Neural cell (in vitro differentiated cells): ENCODE data around the gene IFI35. TPM values are rescaled to one million over a fixed set of nuclear protein-coding genes. Genes with fewer than 3 reads are reported as not detected.
"Not testable (repeated sequence)": the region's sequence is repeated elsewhere in the genome, so short reads cannot be mapped to it uniquely, and the experiment has no call there.

Source experiments
- H2AFZ ChIP-seq: fragments of 200-600, 300-800 bp; sonication (generic), shearing (Covaris generic); 2 replicates; pipeline ENCODE4 v1.6.0; 2014; ENCODE audit warnings: low read depth, mild to moderate bottlenecking, antibody characterized with exemption, low read length, moderate library complexity
- H3F3A ChIP-seq: fragments of 200-600 bp; shearing (Covaris generic); 2 replicates; pipeline ENCODE4 v1.6.1; 2016; ENCODE audit warnings: mild to moderate bottlenecking, moderate library complexity, mixed read lengths, antibody characterized with exemption, low read length; ENCODE audit not compliant: insufficient read depth, poor library complexity, severe bottlenecking
- H3K27ac ChIP-seq: fragments of 200-600, 300-800 bp; sonication (generic), shearing (Covaris generic); 2 replicates; pipeline ENCODE4 v1.5.1; 2014; ENCODE audit warnings: mild to moderate bottlenecking, low read length, moderate library complexity
- H3K27me3 ChIP-seq: fragments of 300-800, 200-600 bp; sonication (generic), shearing (Covaris generic); 2 replicates; pipeline ENCODE4 v1.6.0; 2014; ENCODE audit warnings: mild to moderate bottlenecking, low read depth, low read length, moderate library complexity; ENCODE audit not compliant: insufficient read depth
- H3K36me3 ChIP-seq: fragments of 300-800, 200-600 bp; sonication (generic), shearing (Covaris generic); 2 replicates; pipeline ENCODE4 v1.5.1; 2014; ENCODE audit warnings: mild to moderate bottlenecking, antibody characterized with exemption, low read length, moderate library complexity; ENCODE audit not compliant: insufficient read depth
- H3K4me2 ChIP-seq: fragments of 300-800, 200-600 bp; sonication (generic), shearing (Covaris generic); 2 replicates; pipeline ENCODE4 v1.6.0; 2014; ENCODE audit warnings: mild to moderate bottlenecking, low read length
- H3K4me3 ChIP-seq: fragments of 300-800, 200-600 bp; sonication (generic), shearing (Covaris generic); 2 replicates; pipeline ENCODE4 v1.5.1; 2014; ENCODE audit warnings: mild to moderate bottlenecking, low read length, moderate library complexity
- H3K79me2 ChIP-seq: fragments of 200-600 bp; shearing (Covaris generic); replicated peaks from 2 replicates; pipeline ENCODE4 v1.6.0; 2014; ENCODE audit warnings: mild to moderate bottlenecking, low read length, moderate library complexity; ENCODE audit not compliant: insufficient read depth
- H3K9ac ChIP-seq: fragments of 300-800, 200-600 bp; sonication (generic), shearing (Covaris generic); 2 replicates; pipeline ENCODE4 v1.6.1; 2016; ENCODE audit warnings: mild to moderate bottlenecking, low read length, mixed read lengths
- H3K9me2 ChIP-seq: fragments of 200-600 bp; shearing (Covaris generic); 2 replicates; pipeline ENCODE4 v1.6.1; 2016; ENCODE audit warnings: mild to moderate bottlenecking, low read length, mixed read lengths; ENCODE audit not compliant: insufficient read depth
- H3K9me3 ChIP-seq: fragments of 200-600, 300-800 bp; sonication (generic), shearing (Covaris generic); 2 replicates; pipeline ENCODE4 v1.6.1; 2016; ENCODE audit warnings: mild to moderate bottlenecking, mixed run types, low read length, moderate library complexity, mixed read lengths
- H4K20me1 ChIP-seq: fragments of 200-600 bp; shearing (Covaris generic); 2 replicates; pipeline ENCODE4 v1.6.1; 2016; ENCODE audit warnings: mild to moderate bottlenecking, mixed run types; ENCODE audit not compliant: insufficient read depth
- EP300 ChIP-seq: fragments of 450-650 bp; conservative IDR thresholded peaks from 2 replicates; pipeline ENCODE4 v1.6.1; 2014; ENCODE audit warnings: antibody characterized with exemption, mild to moderate bottlenecking, moderate library complexity; ENCODE audit not compliant: poor library complexity, severe bottlenecking
- EZH2 ChIP-seq: fragments of 200-600, 300-800 bp; shearing (Covaris generic), sonication (generic); IDR thresholded peaks from 2 replicates; pipeline ENCODE4 v1.6.1; 2014; ENCODE audit warnings: antibody characterized with exemption, low read length, borderline replicate concordance, mild to moderate bottlenecking; ENCODE audit not compliant: insufficient read depth, poor library complexity, severe bottlenecking
- MXI1 ChIP-seq: fragments of 450-650 bp; conservative IDR thresholded peaks from 2 replicates; pipeline ENCODE4 v1.6.1; 2014; ENCODE audit warnings: antibody characterized with exemption, mild to moderate bottlenecking; ENCODE audit not compliant: poor library complexity, severe bottlenecking
- POLR2AphosphoS5 ChIP-seq: IDR thresholded peaks from 2 replicates; pipeline ENCODE4 v1.6.1; 2012
- RAD21 ChIP-seq: fragments of 450-650 bp; conservative IDR thresholded peaks from 2 replicates; pipeline ENCODE4 v1.6.1; 2014; ENCODE audit warnings: antibody characterized with exemption, mild to moderate bottlenecking, moderate library complexity
- SMC3 ChIP-seq: fragments of 450-650 bp; conservative IDR thresholded peaks from 2 replicates; pipeline ENCODE4 v1.6.1; 2014; ENCODE audit warnings: antibody characterized with exemption, mild to moderate bottlenecking, moderate library complexity; ENCODE audit not compliant: poor library complexity
- TAF1 ChIP-seq: IDR thresholded peaks from 2 replicates; pipeline ENCODE4 v1.6.1; 2012; ENCODE audit warnings: low read depth
- polyA plus RNA-seq: library from polyadenylated mRNA; depleted of rRNA; stranded (reverse); fragments of >200 nt; gene quantifications from 2 replicates; pipeline ENCODE4 v1.2.3, GENCODE V29; 2014
- TF ChIP-seq, protein P1 (sequence below): IDR thresholded peaks from 2 replicates; pipeline ENCODE4 v1.6.1; 2012; ENCODE audit warnings: borderline replicate concordance
- TF ChIP-seq, protein P2 (sequence below): fragments of 450-650 bp; IDR thresholded peaks from 2 replicates; pipeline ENCODE4 v1.5.1; 2014; ENCODE audit warnings: antibody characterized with exemption, mild to moderate bottlenecking, moderate library complexity; ENCODE audit not compliant: poor library complexity, severe bottlenecking

IFI35 gene
- polyA plus RNA-seq, 1 donor from 2014 or later = not detected

DNA sequence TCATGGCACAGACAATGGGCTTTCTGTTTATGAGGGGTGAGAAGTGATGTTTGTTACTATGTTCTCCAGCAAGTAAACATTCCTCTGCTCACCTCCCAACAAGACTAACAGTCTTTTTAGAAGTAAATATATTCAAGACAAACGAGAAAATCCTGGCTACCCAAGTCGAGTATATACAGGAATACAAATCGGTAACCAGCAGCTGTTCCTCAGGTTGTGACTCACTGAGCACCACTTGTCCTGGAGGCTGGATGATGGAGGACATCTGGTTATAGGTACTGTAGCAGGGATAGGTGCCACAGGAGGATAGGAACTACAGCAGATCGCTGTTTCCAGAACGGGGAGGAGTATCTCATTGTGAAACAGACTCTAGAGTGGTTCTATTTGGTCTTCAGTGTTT lies 13.7 kb upstream of the IFI35 start:
- no peaks in the 10 kb centered on the region for H3K79me2 ChIP-seq
- H2AFZ ChIP-seq = no peak overlapping the region
- H3K9ac ChIP-seq = no peak overlapping the region
- TF ChIP-seq RAD21 (no peak), EP300 (no peak), TAF1 (no peak), MXI1 (no peak), POLR2AphosphoS5 (no peak), SMC3 (no peak), EZH2 (no peak)
- TF ChIP-seq, protein P1, sequence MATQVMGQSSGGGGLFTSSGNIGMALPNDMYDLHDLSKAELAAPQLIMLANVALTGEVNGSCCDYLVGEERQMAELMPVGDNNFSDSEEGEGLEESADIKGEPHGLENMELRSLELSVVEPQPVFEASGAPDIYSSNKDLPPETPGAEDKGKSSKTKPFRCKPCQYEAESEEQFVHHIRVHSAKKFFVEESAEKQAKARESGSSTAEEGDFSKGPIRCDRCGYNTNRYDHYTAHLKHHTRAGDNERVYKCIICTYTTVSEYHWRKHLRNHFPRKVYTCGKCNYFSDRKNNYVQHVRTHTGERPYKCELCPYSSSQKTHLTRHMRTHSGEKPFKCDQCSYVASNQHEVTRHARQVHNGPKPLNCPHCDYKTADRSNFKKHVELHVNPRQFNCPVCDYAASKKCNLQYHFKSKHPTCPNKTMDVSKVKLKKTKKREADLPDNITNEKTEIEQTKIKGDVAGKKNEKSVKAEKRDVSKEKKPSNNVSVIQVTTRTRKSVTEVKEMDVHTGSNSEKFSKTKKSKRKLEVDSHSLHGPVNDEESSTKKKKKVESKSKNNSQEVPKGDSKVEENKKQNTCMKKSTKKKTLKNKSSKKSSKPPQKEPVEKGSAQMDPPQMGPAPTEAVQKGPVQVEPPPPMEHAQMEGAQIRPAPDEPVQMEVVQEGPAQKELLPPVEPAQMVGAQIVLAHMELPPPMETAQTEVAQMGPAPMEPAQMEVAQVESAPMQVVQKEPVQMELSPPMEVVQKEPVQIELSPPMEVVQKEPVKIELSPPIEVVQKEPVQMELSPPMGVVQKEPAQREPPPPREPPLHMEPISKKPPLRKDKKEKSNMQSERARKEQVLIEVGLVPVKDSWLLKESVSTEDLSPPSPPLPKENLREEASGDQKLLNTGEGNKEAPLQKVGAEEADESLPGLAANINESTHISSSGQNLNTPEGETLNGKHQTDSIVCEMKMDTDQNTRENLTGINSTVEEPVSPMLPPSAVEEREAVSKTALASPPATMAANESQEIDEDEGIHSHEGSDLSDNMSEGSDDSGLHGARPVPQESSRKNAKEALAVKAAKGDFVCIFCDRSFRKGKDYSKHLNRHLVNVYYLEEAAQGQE = no peak
- TF ChIP-seq, protein P2, sequence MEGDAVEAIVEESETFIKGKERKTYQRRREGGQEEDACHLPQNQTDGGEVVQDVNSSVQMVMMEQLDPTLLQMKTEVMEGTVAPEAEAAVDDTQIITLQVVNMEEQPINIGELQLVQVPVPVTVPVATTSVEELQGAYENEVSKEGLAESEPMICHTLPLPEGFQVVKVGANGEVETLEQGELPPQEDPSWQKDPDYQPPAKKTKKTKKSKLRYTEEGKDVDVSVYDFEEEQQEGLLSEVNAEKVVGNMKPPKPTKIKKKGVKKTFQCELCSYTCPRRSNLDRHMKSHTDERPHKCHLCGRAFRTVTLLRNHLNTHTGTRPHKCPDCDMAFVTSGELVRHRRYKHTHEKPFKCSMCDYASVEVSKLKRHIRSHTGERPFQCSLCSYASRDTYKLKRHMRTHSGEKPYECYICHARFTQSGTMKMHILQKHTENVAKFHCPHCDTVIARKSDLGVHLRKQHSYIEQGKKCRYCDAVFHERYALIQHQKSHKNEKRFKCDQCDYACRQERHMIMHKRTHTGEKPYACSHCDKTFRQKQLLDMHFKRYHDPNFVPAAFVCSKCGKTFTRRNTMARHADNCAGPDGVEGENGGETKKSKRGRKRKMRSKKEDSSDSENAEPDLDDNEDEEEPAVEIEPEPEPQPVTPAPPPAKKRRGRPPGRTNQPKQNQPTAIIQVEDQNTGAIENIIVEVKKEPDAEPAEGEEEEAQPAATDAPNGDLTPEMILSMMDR = no peak
- H3K9me3 ChIP-seq = no peaks in the 10 kb centered on the region
- H3K9me2 ChIP-seq = no peaks in the 10 kb centered on the region
- H3K36me3 ChIP-seq = peaks cover 12% of the 10 kb centered on the region
- no peaks in the 10 kb centered on the region for H3F3A ChIP-seq
- H3K27me3 ChIP-seq = no peaks in the 10 kb centered on the region
- no peak overlapping the region for H3K4me2 ChIP-seq
- H4K20me1 ChIP-seq = no peaks in the 10 kb centered on the region
- H3K27ac ChIP-seq = no peak overlapping the region
- no peak overlapping the region for H3K4me3 ChIP-seq

DNA sequence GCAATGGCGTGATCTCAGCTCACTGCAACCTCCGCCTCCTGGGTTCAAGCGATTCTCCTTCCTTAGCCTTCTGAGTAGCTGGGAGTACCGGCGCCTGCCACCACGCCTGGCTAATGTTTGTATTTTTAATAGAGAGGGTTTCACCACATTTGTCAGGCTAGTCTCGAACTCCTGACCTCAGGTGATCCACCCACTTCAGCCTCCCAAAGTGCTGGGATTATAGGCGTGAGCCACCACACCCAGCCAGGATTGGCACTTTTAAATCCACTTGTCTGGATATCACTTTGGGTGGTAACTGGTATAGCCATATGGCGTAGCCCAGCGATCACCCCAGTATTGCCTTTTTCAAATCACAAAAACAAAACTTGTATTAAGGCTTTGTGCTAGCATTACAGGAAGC lies 12.7 kb upstream of the IFI35 start:
- H4K20me1 ChIP-seq, H3K9me2 ChIP-seq, H3F3A ChIP-seq, H3K4me2 ChIP-seq, H3K27ac ChIP-seq, H2AFZ ChIP-seq, H3K36me3 ChIP-seq, H3K4me3 ChIP-seq, H3K79me2 ChIP-seq, H3K27me3 ChIP-seq, H3K9ac ChIP-seq, H3K9me3 ChIP-seq: not testable (repeated sequence)

- H3F3A ChIP-seq = no peaks in the 10 kb centered on the region
- H3K9me3 ChIP-seq = no peaks in the 10 kb centered on the region
- H3K36me3 ChIP-seq = no peaks in the 10 kb centered on the region
- peak overlapping the region; percentile 81 for H3K4me3 ChIP-seq
- H3K9me2 ChIP-seq = no peaks in the 10 kb centered on the region
- H4K20me1 ChIP-seq = no peaks in the 10 kb centered on the region
- TF ChIP-seq TAF1 = no peak
- TF ChIP-seq, protein P1 = no peak
- TF ChIP-seq EP300 = no peak
- no peak for TF ChIP-seq RAD21
- TF ChIP-seq EZH2 = no peak
- H3K9ac ChIP-seq = peak overlapping the region; percentile 34
- peaks cover 15% of the 10 kb centered on the region for H3K79me2 ChIP-seq
- H3K27me3 ChIP-seq = no peaks in the 10 kb centered on the region
- no peak overlapping the region for H2AFZ ChIP-seq
- H3K27ac ChIP-seq = peak overlapping the region; percentile 63
- H3K4me2 ChIP-seq = peak overlapping the region; percentile 53
Observed at GRCh38 chr17:42997390-42997983, 9.1 kb upstream of the IFI35 start.
